Activated T-helper 9 cell treated with anti-CD3 and anti-CD28 coated beads, Interleukin-2, amount 50 U/mL, for 16 hours (primary cell): ENCODE data around the gene PGLYRP2.

Source experiments
- DNase-seq: peaks from one replicate; pipeline ENCODE4 v3.0.0-alpha.2; 2020; ENCODE audit warnings: low read depth

PGLYRP2 gene

GRCh38 chr19:15424692-15425272 lies 54.5 kb downstream of the PGLYRP2 start:
- no peak for DNase-seq

GRCh38 chr19:15424121-15424520 lies 55.2 kb downstream of the PGLYRP2 start:
- DNase-seq = no peak

- no peak for DNase-seq
These were observed 56.2 kb downstream of the PGLYRP2 start for GRCh38 chr19:15423130-15423529.

GRCh38 chr19:15422296-15423075 lies 56.8 kb downstream of the PGLYRP2 start:
- DNase-seq = no peak

DNA sequence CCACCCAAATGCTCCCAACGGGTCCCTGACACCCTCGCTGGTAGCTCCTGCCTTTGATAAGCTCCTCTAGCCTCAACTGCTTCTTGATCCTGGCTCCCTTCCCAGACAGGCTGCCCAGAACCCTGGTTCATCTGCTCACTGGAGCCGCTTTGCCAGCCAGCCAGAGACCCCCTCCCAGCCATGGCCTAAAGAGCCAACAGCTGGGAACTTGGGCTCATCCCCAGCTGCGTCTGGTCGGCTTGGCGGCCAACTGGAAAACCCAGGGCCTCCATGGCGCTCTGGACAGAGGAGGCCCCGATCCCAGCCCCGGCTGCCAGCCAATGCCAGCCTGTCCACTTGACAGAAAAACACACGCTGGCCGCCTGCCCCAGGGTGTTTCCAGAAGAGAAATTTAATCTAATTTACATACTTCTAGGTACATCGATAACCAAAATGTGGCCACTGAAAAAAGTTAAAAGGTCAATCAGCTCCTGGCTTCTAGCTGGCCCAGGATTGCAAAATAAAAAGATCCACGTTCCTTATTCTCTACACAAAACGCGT lies 57.5 kb downstream of the PGLYRP2 start:
- DNase-seq = no peak

GRCh38 chr19:15421136-15421695 lies 58.1 kb downstream of the PGLYRP2 start:
- no peak for DNase-seq

GRCh38 chr19:15419413-15420025 lies 59.8 kb downstream of the PGLYRP2 start:
- DNase-seq = no peak
